Activated T-helper 2 cell treated with anti-CD3 and anti-CD28 coated beads, Interferon-gamma antibody, Interleukin-2, Interleukin-4, amounts not matched to agents 10 μg/mL and 5 μg/mL and 100 μg/mL, durations not matched to agents 14 hours and 24 hours and 36 hours (primary cell): Measurements from ENCODE around the gene IL10RA. TPM values are rescaled to one million over a fixed set of nuclear protein-coding genes. Genes with fewer than 3 reads are reported as not detected.

ENCODE experiments used
- DNase-seq: peaks from one replicate; pipeline ENCODE4 v3.0.0; 2021; ENCODE audit warnings: low spot score
- H3K27ac Mint-ChIP-seq: one replicate; pipeline ENCODE4 v1.8.0; 2021; ENCODE audit warnings: mixed read lengths
- H3K27me3 Mint-ChIP-seq: one replicate; pipeline ENCODE4 v1.8.0; 2021; ENCODE audit warnings: low read depth, mixed read lengths
- H3K36me3 Mint-ChIP-seq: one replicate; pipeline ENCODE4 v1.8.0; 2021; ENCODE audit warnings: low read depth, mixed read lengths
- H3K4me1 Mint-ChIP-seq: one replicate; pipeline ENCODE4 v1.8.0; 2021; ENCODE audit warnings: low read depth, mixed read lengths
- H3K4me3 Mint-ChIP-seq: one replicate; pipeline ENCODE4 v1.8.0; 2021; ENCODE audit warnings: low read depth, mild to moderate bottlenecking, moderate library complexity, mixed read lengths
- H3K9me3 Mint-ChIP-seq: one replicate; pipeline ENCODE4 v1.8.0; 2021; ENCODE audit warnings: mixed read lengths
- intact Hi-C: fragments of 100-400 bp; cut with micrococcal nuclease; formaldehyde crosslinking; loops from one replicate; pipeline ENCODE4 v1.15.1; 2023
- total RNA-seq: library from RNA; stranded (reverse); gene quantifications from 2 replicates; pipeline ENCODE4 v1.2.3, GENCODE V29; 2022

The IL10RA gene
- total RNA-seq, 1 donor from 2014 or later: 144 TPM

- DNase-seq: no peak
- no peak overlapping the region for H3K4me3 Mint-ChIP-seq
- intact Hi-C loops: loop anchor here (5.0 kb wide), 2 partner anchors 153 to 198 kb away; no protein-coding TSS in a partner anchor
- peaks cover 75% of the 10 kb centered on the region for H3K4me1 Mint-ChIP-seq
- H3K36me3 Mint-ChIP-seq: no peaks in the 10 kb centered on the region
- H3K9me3 Mint-ChIP-seq: no peaks in the 10 kb centered on the region
- peak overlapping the region; percentile 70 for H3K27ac Mint-ChIP-seq
- H3K27me3 Mint-ChIP-seq: no peaks in the 10 kb centered on the region
These were observed 63.6 kb downstream of the IL10RA start for GRCh38 chr11:118049771-118050170.

- Mint-ChIP-seq H3K4me3 (no peak overlapping the region), H3K27ac (peak overlapping the region; percentile 94), H3K27me3 (no peaks in the 10 kb centered on the region), H3K4me1 (peaks cover 69% of the 10 kb centered on the region), H3K36me3 (no peaks in the 10 kb centered on the region), H3K9me3 (no peaks in the 10 kb centered on the region)
- intact Hi-C loops: no loop called here
- DNase-seq: no peak
These were observed 64.2 kb downstream of the IL10RA start for GRCh38 chr11:118050208-118050891.

Other genes with a start within 250 kb of the IL10RA start
- not detected in 2 replicates for gene DSCAML1, start 189.2 kb upstream of the IL10RA start, total RNA-seq
- 0.48 and 0.51 TPM in 2 replicates for gene FXYD2, start 161.7 kb upstream of the IL10RA start, total RNA-seq
- 0.11 and 0.18 TPM in 2 replicates for gene FXYD6, start 109.7 kb upstream of the IL10RA start, total RNA-seq
- 2.7 and 5.3 TPM in 2 replicates for gene TMPRSS13, start 57.0 kb upstream of the IL10RA start, total RNA-seq
- gene TMPRSS4, start 90.7 kb downstream of the IL10RA start, total RNA-seq: not detected in 2 replicates
- 1.7 and 1.9 TPM in 2 replicates for gene SMIM35, start 100.6 kb downstream of the IL10RA start, total RNA-seq
- 0.30 and 0.32 TPM in 2 replicates for gene SCN4B, start 166.4 kb downstream of the IL10RA start, total RNA-seq
- 0.02 TPM in 1 of 2 replicates, not detected in the other for gene SCN2B, start 190.2 kb downstream of the IL10RA start, total RNA-seq
- 377 and 389 TPM in 2 replicates for gene JAML, start 238.6 kb downstream of the IL10RA start, total RNA-seq